Transverse colon (tissue), 4 donors: ENCODE data around the gene FNDC3B.

Experiments used
- CTCF ChIP-seq, 5 experiments: fragments of 200-600 bp in 3 of 5; fragments of 450-650 bp in 2 of 5; sonication (generic) in 3 of 5; IDR thresholded peaks; 1 replicate in 2 of 5; 2 replicates in 3 of 5; pipeline ENCODE4 v1.5.1; 2016 to 2017; ENCODE audit warnings: antibody characterized with exemption in 5 of 5, inconsistent platforms in 3 of 5, mild to moderate bottlenecking in 2 of 5, moderate library complexity in 1 of 5
- EP300 ChIP-seq: sonication (generic); formaldehyde crosslinking; IDR thresholded peaks from one replicate; pipeline ENCODE4 v1.6.1; 2017; ENCODE audit warnings: antibody characterized with exemption, low read depth
- POLR2AphosphoS5 ChIP-seq, 3 donors: sonication (generic); formaldehyde crosslinking; IDR thresholded peaks; one replicate each; pipeline ENCODE4 v1.6.1; 2016; ENCODE audit warnings: antibody characterized with exemption in 3 of 3

GRCh38 chr3:172303181-172303580 lies 263.8 kb downstream of the FNDC3B start:
- TF ChIP-seq CTCF (IDR thresholded peaks at IDR 0.05) (no peak), EP300 (no peak), POLR2AphosphoS5 (IDR thresholded peaks at IDR 0.05) (no peak)
